Endothelial cell of umbilical vein (primary cell): Measurements from ENCODE around the gene PEX5L. TPM values are rescaled to one million over a fixed set of nuclear protein-coding genes. Genes with fewer than 3 reads are reported as not detected.
"Not testable (repeated sequence)": the region's sequence is repeated elsewhere in the genome, so short reads cannot be mapped to it uniquely, and the experiment has no call there.

Experiments used
- BruUV-seq: library from RNA; stranded (reverse); fragments of 400-500 nt; replicated peaks from 2 replicates; lab custom pipeline; 2021; lab: Mats Ljungman, UMichigan
- CTCF ChIA-PET: fragments of 300-600, 350-600 bp; sonication (Branson Sonifier 250); formaldehyde crosslinking; loops from one replicate; lab custom pipeline; 2021; ENCODE audit warnings: antibody characterized with exemption, inconsistent platforms; lab: Charles Lee
- POLR2A ChIA-PET: fragments of 300-600, 350-600 bp; sonication (Branson Sonifier 250); formaldehyde crosslinking; loops from one replicate; lab custom pipeline; 2021; ENCODE audit warnings: antibody characterized with exemption, inconsistent platforms; lab: Charles Lee
- DNase-seq: peaks from one replicate; pipeline ENCODE4 v3.0.0-alpha.2; 2011; ENCODE audit warnings: low read depth, low spot score
- FAIRE-seq: peaks from 2 replicates; lab custom pipeline; 2011; peaks lifted over from hg19 to GRCh38; lab: Jason Lieb, UNC
- H2AFZ ChIP-seq: 2 replicates; pipeline ENCODE4 v1.6.0; 2012; ENCODE audit warnings: low read depth, low read length, control low read depth, inconsistent platforms
- H3K27ac ChIP-seq: 2 replicates; pipeline ENCODE4 v1.5.1; 2011; ENCODE audit warnings: low read depth, mild to moderate bottlenecking, control low read depth, low read length, moderate library complexity; ENCODE audit not compliant: insufficient read depth
- H3K27me3 ChIP-seq, 2 experiments: 2 replicates each; pipeline versions ENCODE4 v1.6.0 to v1.6.1; 2011; ENCODE audit warnings: low read length in 2 of 2, mixed read lengths in 1 of 2; ENCODE audit not compliant: control insufficient read depth in 2 of 2, insufficient read depth in 2 of 2
- H3K36me3 ChIP-seq, 2 experiments: 2 replicates in 1 of 2; 3 replicates in 1 of 2; pipeline ENCODE4 v1.5.1; 2011; ENCODE audit warnings: low read length in 2 of 2, mild to moderate bottlenecking in 1 of 2, moderate library complexity in 1 of 2; ENCODE audit not compliant: control insufficient read depth in 2 of 2, insufficient read depth in 2 of 2; ENCODE audit errors: extremely low read depth in 1 of 2
- H3K4me1 ChIP-seq: 3 replicates; pipeline ENCODE4 v1.5.1; 2011; ENCODE audit warnings: mild to moderate bottlenecking, low read length; ENCODE audit not compliant: control insufficient read depth, insufficient read depth; ENCODE audit errors: extremely low read depth
- H3K4me2 ChIP-seq: 2 replicates; pipeline ENCODE4 v1.6.1; 2011; ENCODE audit warnings: low read length, control low read depth, mixed read lengths; ENCODE audit not compliant: insufficient read depth
- H3K4me3 ChIP-seq, 3 experiments: fragments of 200-600 bp in 1 of 3; sonication (generic), shearing (Covaris generic) in 1 of 3; replicated peaks in 1 of 3; 2 replicates each; pipeline ENCODE4 v1.5.1; 2011 to 2016; ENCODE audit warnings: control low read depth in 3 of 3, low read length in 3 of 3, mild to moderate bottlenecking in 2 of 3, inconsistent platforms in 1 of 3, low read depth in 1 of 3, moderate library complexity in 1 of 3; ENCODE audit not compliant: insufficient read depth in 1 of 3
- H3K79me2 ChIP-seq: 2 replicates; pipeline ENCODE4 v1.6.0; 2012; ENCODE audit warnings: low read length, inconsistent platforms; ENCODE audit not compliant: control insufficient read depth, insufficient read depth
- H3K9ac ChIP-seq: replicated peaks from 2 replicates; pipeline ENCODE3; 2011; ENCODE audit warnings: low read length, control low read depth; ENCODE audit not compliant: insufficient read depth; ENCODE audit errors: extremely low read depth
- H3K9me1 ChIP-seq: replicated peaks from 3 replicates; pipeline ENCODE4 v1.6.0; 2011; ENCODE audit warnings: mild to moderate bottlenecking, low read length; ENCODE audit not compliant: control insufficient read depth, insufficient read depth; ENCODE audit errors: extremely low read depth
- H3K9me3 ChIP-seq: replicated peaks from 2 replicates; pipeline ENCODE4 v1.5.1; 2012; ENCODE audit warnings: low read length, inconsistent platforms; ENCODE audit not compliant: control insufficient read depth, insufficient read depth
- H4K20me1 ChIP-seq: replicated peaks from 2 replicates; pipeline ENCODE3; 2011; ENCODE audit warnings: mild to moderate bottlenecking, low read length; ENCODE audit not compliant: control insufficient read depth, insufficient read depth; ENCODE audit errors: extremely low read depth
- EZH2 ChIP-seq: IDR thresholded peaks from 2 replicates; pipeline ENCODE4 v1.6.1; 2012; ENCODE audit warnings: borderline replicate concordance, low read depth, mild to moderate bottlenecking, moderate library complexity, low read length, inconsistent platforms; ENCODE audit not compliant: severe bottlenecking
- FOS ChIP-seq: IDR thresholded peaks from 2 replicates; pipeline ENCODE4 v1.6.1; 2011; ENCODE audit warnings: mild to moderate bottlenecking, low read length, moderate library complexity, borderline replicate concordance; ENCODE audit not compliant: insufficient read depth
- GATA2 ChIP-seq: IDR thresholded peaks from 2 replicates; pipeline ENCODE4 v1.7.0; 2011; ENCODE audit warnings: low read depth, mild to moderate bottlenecking, moderate library complexity, mixed read lengths, low read length; ENCODE audit not compliant: insufficient read length, insufficient read depth
- JUN ChIP-seq: IDR thresholded peaks from 2 replicates; pipeline ENCODE4 v1.6.1; 2011; ENCODE audit warnings: borderline replicate concordance, low read depth; ENCODE audit not compliant: insufficient read length, insufficient read depth
- MYC ChIP-seq: IDR thresholded peaks from one replicate; pipeline ENCODE4 v1.6.1; 2011; ENCODE audit warnings: mild to moderate bottlenecking, low read depth, low read length
- POLR2A ChIP-seq: IDR thresholded peaks from 2 replicates; pipeline ENCODE4 v1.6.1; 2012; ENCODE audit warnings: low read depth, mild to moderate bottlenecking, control low read depth, low read length
- POLR2AphosphoS5 ChIP-seq: IDR thresholded peaks from 2 replicates; pipeline ENCODE4 v1.6.1; 2012; ENCODE audit warnings: low read depth, mild to moderate bottlenecking, control low read depth, low read length, moderate library complexity; ENCODE audit not compliant: insufficient read depth
- dilution Hi-C: fragments of 300-500 bp; cut with MboI; formaldehyde crosslinking; loops from one replicate; pipeline ENCODE4 v1.15.0; 2019; ENCODE audit warnings: low sequenced_read_pairs; ENCODE audit not compliant: extremely low pct_ligation_motif_present
- intact Hi-C: fragments of 100-400 bp; cut with micrococcal nuclease; formaldehyde crosslinking; loops from one replicate; pipeline ENCODE4 v1.10.0; 2022
- polyA plus RNA-seq, 4 experiments: library from polyadenylated mRNA; depleted of rRNA in 3 of 4; stranded (reverse) in 3 of 4; unstranded in 1 of 4; fragments of >200 nt; gene quantifications; 2 replicates each; pipeline versions ENCODE4 v1.2.1 to v1.2.3, GENCODE V29; 2011 to 2012; ENCODE audit warnings: missing spikeins in 1 of 4
- total RNA-seq: library from RNA; stranded (reverse); gene quantifications from 2 replicates; pipeline ENCODE4 v1.2.3, GENCODE V29; 2021
- TF ChIP-seq, protein P1 (sequence below): IDR thresholded peaks from 2 replicates; pipeline ENCODE4 v1.6.1; 2011; ENCODE audit not compliant: insufficient read depth, insufficient read length
- TF ChIP-seq, protein P2 (sequence below), 2 donors: IDR thresholded peaks; 1 replicate in 1 of 2; 2 replicates in 1 of 2; pipeline ENCODE4 v1.5.1; 2011; ENCODE audit warnings: low read length in 2 of 2, mild to moderate bottlenecking in 2 of 2, moderate library complexity in 2 of 2, control low read depth in 1 of 2, inconsistent platforms in 1 of 2, low read depth in 1 of 2; ENCODE audit not compliant: insufficient read depth in 1 of 2; ENCODE audit errors: extremely low read depth in 1 of 2

Gene PEX5L
- total and polyA plus RNA-seq, 2 donors (not counting 3 experiments of a cell fraction or from before 2014, with no cell fraction given) = not detected

DNA sequence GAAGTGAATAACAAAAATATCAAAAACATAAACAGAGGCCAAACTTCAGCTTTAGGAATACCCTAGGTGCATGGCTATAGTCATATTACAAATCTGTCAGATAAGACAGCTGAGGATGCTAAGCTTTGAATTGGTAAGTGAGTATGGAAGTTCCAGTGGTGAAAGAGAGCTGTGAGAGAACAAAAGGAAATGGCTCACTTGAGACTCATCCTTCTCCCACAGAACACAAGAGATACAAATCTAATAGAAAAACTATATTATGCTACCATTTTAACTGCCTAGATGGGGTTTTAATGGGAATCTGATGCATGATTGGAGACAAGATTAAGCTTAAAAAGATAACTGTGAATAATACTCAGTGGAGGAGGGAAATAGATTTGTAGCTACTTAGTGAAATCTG, 21.5 kb upstream of the PEX5L start:
- CTCF ChIA-PET = no interaction called here
- H3K27ac ChIP-seq = no peak overlapping the region
- no peak overlapping the region for H2AFZ ChIP-seq
- peaks cover 2% of the 10 kb centered on the region for H3K9me1 ChIP-seq
- dilution Hi-C loops (no loop called here), intact Hi-C loops (no loop called here)
- no TSS peak for BruUV-seq
- H3K9me3 ChIP-seq = no peaks in the 10 kb centered on the region
- no peak overlapping the region for H3K4me3 ChIP-seq
- H3K9ac ChIP-seq = no peak overlapping the region
- H4K20me1 ChIP-seq = no peaks in the 10 kb centered on the region
- POLR2A ChIA-PET = no interaction called here
- H3K36me3 ChIP-seq = no peaks in the 10 kb centered on the region
- H3K27me3 ChIP-seq = no peaks in the 10 kb centered on the region
- H3K4me2 ChIP-seq = no peak overlapping the region
- FAIRE-seq (no peak), DNase-seq (no peak)
- no peaks in the 10 kb centered on the region for H3K79me2 ChIP-seq
- TF ChIP-seq, protein P1, sequence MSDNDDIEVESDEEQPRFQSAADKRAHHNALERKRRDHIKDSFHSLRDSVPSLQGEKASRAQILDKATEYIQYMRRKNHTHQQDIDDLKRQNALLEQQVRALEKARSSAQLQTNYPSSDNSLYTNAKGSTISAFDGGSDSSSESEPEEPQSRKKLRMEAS = no peak
- TF ChIP-seq, protein P2, sequence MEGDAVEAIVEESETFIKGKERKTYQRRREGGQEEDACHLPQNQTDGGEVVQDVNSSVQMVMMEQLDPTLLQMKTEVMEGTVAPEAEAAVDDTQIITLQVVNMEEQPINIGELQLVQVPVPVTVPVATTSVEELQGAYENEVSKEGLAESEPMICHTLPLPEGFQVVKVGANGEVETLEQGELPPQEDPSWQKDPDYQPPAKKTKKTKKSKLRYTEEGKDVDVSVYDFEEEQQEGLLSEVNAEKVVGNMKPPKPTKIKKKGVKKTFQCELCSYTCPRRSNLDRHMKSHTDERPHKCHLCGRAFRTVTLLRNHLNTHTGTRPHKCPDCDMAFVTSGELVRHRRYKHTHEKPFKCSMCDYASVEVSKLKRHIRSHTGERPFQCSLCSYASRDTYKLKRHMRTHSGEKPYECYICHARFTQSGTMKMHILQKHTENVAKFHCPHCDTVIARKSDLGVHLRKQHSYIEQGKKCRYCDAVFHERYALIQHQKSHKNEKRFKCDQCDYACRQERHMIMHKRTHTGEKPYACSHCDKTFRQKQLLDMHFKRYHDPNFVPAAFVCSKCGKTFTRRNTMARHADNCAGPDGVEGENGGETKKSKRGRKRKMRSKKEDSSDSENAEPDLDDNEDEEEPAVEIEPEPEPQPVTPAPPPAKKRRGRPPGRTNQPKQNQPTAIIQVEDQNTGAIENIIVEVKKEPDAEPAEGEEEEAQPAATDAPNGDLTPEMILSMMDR (IDR thresholded peaks at IDR 0.05; ENCODE audit: extremely low read depth in 1 of 2, insufficient read depth in 1 of 2, low read depth in 1 of 2, low read length in 2 of 2) = no peak
- TF ChIP-seq MYC (no peak), POLR2A (no peak), JUN (no peak), GATA2 (no peak), POLR2AphosphoS5 (no peak), FOS (no peak), EZH2 (no peak)
- H3K4me1 ChIP-seq = no peaks in the 10 kb centered on the region

DNA sequence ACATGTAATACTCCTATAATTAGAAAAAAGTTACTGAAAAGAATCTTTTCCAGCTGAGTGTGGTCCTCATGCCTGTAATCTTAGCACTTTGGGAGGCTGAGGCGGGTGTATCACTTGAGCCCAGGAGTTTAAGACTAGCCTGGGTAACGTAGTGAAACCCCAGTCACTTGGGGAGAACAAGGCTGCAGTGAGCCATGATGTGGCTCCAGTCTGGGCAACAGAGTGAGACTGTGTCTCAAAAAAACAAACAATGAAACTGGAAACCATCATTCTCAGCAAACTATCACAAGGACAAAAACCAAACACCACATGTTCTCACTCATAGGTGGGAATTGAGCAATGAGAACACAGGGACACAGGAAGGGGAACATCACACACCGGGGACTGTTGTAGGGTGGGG, 18.9 kb upstream of the PEX5L start:
- BruUV-seq, DNase-seq, H3K27me3 ChIP-seq, H2AFZ ChIP-seq, FAIRE-seq, H3K27ac ChIP-seq, H3K79me2 ChIP-seq, intact Hi-C loops, H3K9me1 ChIP-seq, H3K9me3 ChIP-seq, H3K9ac ChIP-seq, H4K20me1 ChIP-seq, CTCF ChIA-PET, H3K4me3 ChIP-seq, H3K36me3 ChIP-seq, dilution Hi-C loops, H3K4me2 ChIP-seq, POLR2A ChIA-PET, H3K4me1 ChIP-seq: not testable (repeated sequence)
